ENCODE data around the gene AKAP12.

- TF ChIP-seq, protein P1, sequence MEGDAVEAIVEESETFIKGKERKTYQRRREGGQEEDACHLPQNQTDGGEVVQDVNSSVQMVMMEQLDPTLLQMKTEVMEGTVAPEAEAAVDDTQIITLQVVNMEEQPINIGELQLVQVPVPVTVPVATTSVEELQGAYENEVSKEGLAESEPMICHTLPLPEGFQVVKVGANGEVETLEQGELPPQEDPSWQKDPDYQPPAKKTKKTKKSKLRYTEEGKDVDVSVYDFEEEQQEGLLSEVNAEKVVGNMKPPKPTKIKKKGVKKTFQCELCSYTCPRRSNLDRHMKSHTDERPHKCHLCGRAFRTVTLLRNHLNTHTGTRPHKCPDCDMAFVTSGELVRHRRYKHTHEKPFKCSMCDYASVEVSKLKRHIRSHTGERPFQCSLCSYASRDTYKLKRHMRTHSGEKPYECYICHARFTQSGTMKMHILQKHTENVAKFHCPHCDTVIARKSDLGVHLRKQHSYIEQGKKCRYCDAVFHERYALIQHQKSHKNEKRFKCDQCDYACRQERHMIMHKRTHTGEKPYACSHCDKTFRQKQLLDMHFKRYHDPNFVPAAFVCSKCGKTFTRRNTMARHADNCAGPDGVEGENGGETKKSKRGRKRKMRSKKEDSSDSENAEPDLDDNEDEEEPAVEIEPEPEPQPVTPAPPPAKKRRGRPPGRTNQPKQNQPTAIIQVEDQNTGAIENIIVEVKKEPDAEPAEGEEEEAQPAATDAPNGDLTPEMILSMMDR (IDR thresholded peaks at IDR 0.05; ENCODE audit: borderline replicate concordance, extremely low read depth, low read length, poor library complexity, severe bottlenecking) = no peak
- no peak for TF ChIP-seq EZH2 (IDR thresholded peaks at IDR 0.05; ENCODE audit: borderline replicate concordance, low read depth, low read length, severe bottlenecking)
Measured at GRCh38 chr6:151330130-151330696, 90.4 kb downstream of the AKAP12 start.
